ENCODE measurements around the gene PLBD2. TPM values are rescaled to one million over a fixed set of nuclear protein-coding genes. Genes with fewer than 3 reads are reported as not detected.

PLBD2 gene
- total and polyA plus RNA-seq, 9 of the 15 experiments (the other 6 are each of a cell fraction or from before 2014, with no cell fraction given), result 2.4 to 37.4 (median 6.0) TPM

GRCh38 chr12:113358381-113359132 lies at the start of gene PLBD2 (continued):
- TF ChIP-seq CEBPB (tag; IDR thresholded peaks at IDR 0.05), result no peak
- TF ChIP-seq EP400 (IDR thresholded peaks at IDR 0.05), result no peak
- TF ChIP-seq SMARCB1 (IDR thresholded peaks at IDR 0.05; ENCODE audit: insufficient read length, low read depth), result no peak
- no peak for TF ChIP-seq CBFB (CRISPR knock-in tag; IDR thresholded peaks at IDR 0.05)
- no peak for TF ChIP-seq TAF1 (IDR thresholded peaks at IDR 0.05; ENCODE audit: control insufficient read depth, extremely low read depth, insufficient read depth, low read length, severe bottlenecking)
- TF ChIP-seq HOMEZ (CRISPR knock-in tag; IDR thresholded peaks at IDR 0.05), result no peak
- TF ChIP-seq ELF1 (tag; IDR thresholded peaks at IDR 0.05), result peak; percentile 85
- TF ChIP-seq BCL6 (CRISPR knock-in tag; IDR thresholded peaks at IDR 0.05), result no peak
- TF ChIP-seq TRIM25 (IDR thresholded peaks at IDR 0.05; ENCODE audit: borderline replicate concordance), result no peak
- TF ChIP-seq NCOA2 (IDR thresholded peaks at IDR 0.05; ENCODE audit: partially characterized antibody in 2 of 2), result no peak
- no peak for TF ChIP-seq TGIF2 (CRISPR knock-in tag; IDR thresholded peaks at IDR 0.05)
- TF ChIP-seq TEAD1 (CRISPR knock-in tag; IDR thresholded peaks at IDR 0.05), result no peak
- peak; percentile 62; the same call in 1 of the 2 replicates for TF ChIP-seq ZFX (CRISPR knock-in tag; IDR thresholded peaks at IDR 0.05)
- no peak for TF ChIP-seq SRSF7 (optimal IDR thresholded peaks at IDR 0.05; ENCODE audit: low read depth, low read length)
- no peak for TF ChIP-seq ZNF644 (tag; IDR thresholded peaks at IDR 0.05; ENCODE audit: low read depth)
- peak; percentile 60; the same call in 1 of the 2 replicates for TF ChIP-seq THAP12 (CRISPR knock-in tag; IDR thresholded peaks at IDR 0.05)
- peak in 2 of 3 experiments; percentile 33 to 52 for TF ChIP-seq YY1 (IDR thresholded peaks at IDR 0.05; ENCODE audit: borderline replicate concordance in 1 of 3, control insufficient read depth in 1 of 3, extremely low read depth in 1 of 3, insufficient read depth in 3 of 3, insufficient read length in 1 of 3, insufficient replicate concordance in 2 of 3, low read depth in 1 of 3, low read length in 2 of 3)
- no peak for TF ChIP-seq ZNF512 (tag; IDR thresholded peaks at IDR 0.05)
- no peak for TF ChIP-seq ZNF551 (CRISPR knock-in tag; IDR thresholded peaks at IDR 0.05)
- no peak for TF ChIP-seq HDAC8 (tag; IDR thresholded peaks at IDR 0.05)

Data from K562 (cell line).